Adrenal gland (tissue), 12 donors: ENCODE data around the gene TMEM108. TPM values are rescaled to one million over a fixed set of nuclear protein-coding genes. Genes with fewer than 3 reads are reported as not detected.

ENCODE experiments used
- DNase-seq, 7 donors: peaks; one replicate each; pipeline ENCODE4 v3.0.0-alpha.2; 2019 to 2020
- H3K27ac ChIP-seq, 5 donors: fragments of 200-600 bp; sonication (generic) in 4 of 5; 1 replicate in 3 of 5; 2 replicates in 2 of 5; pipeline versions ENCODE4 v1.5.1 to v1.8.0; 2016 to 2020; ENCODE audit warnings: mild to moderate bottlenecking in 1 of 5
- H3K27me3 ChIP-seq: fragments of 200-600 bp; 2 replicates; pipeline ENCODE4 v1.8.0; 2021
- H3K36me3 ChIP-seq, 2 donors: fragments of 200-600 bp; replicated peaks in 1 of 2; 1 replicate in 1 of 2; 2 replicates in 1 of 2; pipeline versions ENCODE4 v1.5.1 to v1.8.0; 2018 to 2022
- H3K4me1 ChIP-seq, 2 donors: fragments of 200-600 bp; replicated peaks in 1 of 2; 1 replicate in 1 of 2; 2 replicates in 1 of 2; pipeline versions ENCODE4 v1.5.1 to v1.8.0; 2018 to 2021
- H3K4me3 ChIP-seq, 4 donors: fragments of 200-600 bp; sonication (generic) in 3 of 4; one replicate each; pipeline ENCODE4 v1.5.1; 2016 to 2018
- H3K9me3 ChIP-seq, 3 donors: fragments of 200-600 bp; sonication (generic) in 1 of 3; replicated peaks in 1 of 3; 1 replicate in 2 of 3; 2 replicates in 1 of 3; pipeline versions ENCODE4 v1.5.1 to v1.8.0; 2016 to 2021
- POLR2A ChIP-seq, 2 donors: fragments of 450-650 bp; IDR thresholded peaks; one replicate each; pipeline ENCODE4 v1.6.1; 2017; ENCODE audit warnings: antibody characterized with exemption in 2 of 2, mild to moderate bottlenecking in 2 of 2, moderate library complexity in 1 of 2
- WGBS, 4 donors: extraction: QIAGEN DNeasy Blood & Tissue Kit in 2 of 4; methylation state at CpG; one replicate each; pipeline versions ENCODE4 v1.1.5 to v1.1.7; 2013 to 2017; 5-methylcytosine and 5-hydroxymethylcytosine counted together
- intact Hi-C, 2 donors: fragments of 100-400 bp; cut with DNase I; formaldehyde crosslinking; loops; one replicate each; pipeline versions ENCODE4 v1.14.1 to v1.15.0; 2022 to 2023
- polyA plus RNA-seq, 3 donors: library from polyadenylated mRNA; stranded (reverse); fragments of 200-250 nt in 2 of 3; fragments of 350-450 nt in 1 of 3; fragmentation: Illumina TruSeq in 1 of 3; extraction: RNeasy Lipid Tissue Mini Kit (QIAGEN cat#74804) in 1 of 3; gene quantifications; one replicate each; pipeline ENCODE4 v1.2.3, GENCODE V29; 2013 to 2014
- total RNA-seq, 9 donors: library from RNA; depleted of rRNA in 4 of 9; stranded (reverse); fragments of >200 nt in 4 of 9; fragments of 120-200 nt in 1 of 9; fragmentation: NEBNext Ultra II Directional in 1 of 9; extraction: Animal tissue kit (Norgen Biotek cat#: 25700) in 1 of 9; gene quantifications; one replicate each; pipeline versions ENCODE4 v1.1.0 to v1.2.4, GENCODE V29; 2013 to 2023
- TF ChIP-seq, protein P1 (sequence below), 6 experiments: fragments of 450-650 bp in 4 of 6; fragments of 200-600 bp in 2 of 6; sonication (generic) in 1 of 6; IDR thresholded peaks; 1 replicate in 5 of 6; 2 replicates in 1 of 6; pipeline versions ENCODE4 v1.5.1 to v1.8.0; 2016 to 2021; ENCODE audit warnings: antibody characterized with exemption in 6 of 6, mild to moderate bottlenecking in 2 of 6, moderate library complexity in 1 of 6
- donor health status: healthy with polysubstance abuse.
- donor health status: Bipolar disorder and iron deficiency.
- donor health status: DM: yes; HTN: yes; CAD: no.
- donor health status: DM: no; HTN: no; CAD: no.
- donor health status: DM: no; HTN: no; CAD: no.
- donor health status: DM: yes; HTN: yes; CAD: no.

TMEM108 gene
- total and polyA plus RNA-seq, 12 donors, result 0.67 to 38.0 (median 14.8) TPM

GRCh38 chr3:133191818-133192217 lies 153.6 kb downstream of the TMEM108 start:
- no peak for TF ChIP-seq POLR2A (IDR thresholded peaks at IDR 0.05)
- TF ChIP-seq, protein P1, sequence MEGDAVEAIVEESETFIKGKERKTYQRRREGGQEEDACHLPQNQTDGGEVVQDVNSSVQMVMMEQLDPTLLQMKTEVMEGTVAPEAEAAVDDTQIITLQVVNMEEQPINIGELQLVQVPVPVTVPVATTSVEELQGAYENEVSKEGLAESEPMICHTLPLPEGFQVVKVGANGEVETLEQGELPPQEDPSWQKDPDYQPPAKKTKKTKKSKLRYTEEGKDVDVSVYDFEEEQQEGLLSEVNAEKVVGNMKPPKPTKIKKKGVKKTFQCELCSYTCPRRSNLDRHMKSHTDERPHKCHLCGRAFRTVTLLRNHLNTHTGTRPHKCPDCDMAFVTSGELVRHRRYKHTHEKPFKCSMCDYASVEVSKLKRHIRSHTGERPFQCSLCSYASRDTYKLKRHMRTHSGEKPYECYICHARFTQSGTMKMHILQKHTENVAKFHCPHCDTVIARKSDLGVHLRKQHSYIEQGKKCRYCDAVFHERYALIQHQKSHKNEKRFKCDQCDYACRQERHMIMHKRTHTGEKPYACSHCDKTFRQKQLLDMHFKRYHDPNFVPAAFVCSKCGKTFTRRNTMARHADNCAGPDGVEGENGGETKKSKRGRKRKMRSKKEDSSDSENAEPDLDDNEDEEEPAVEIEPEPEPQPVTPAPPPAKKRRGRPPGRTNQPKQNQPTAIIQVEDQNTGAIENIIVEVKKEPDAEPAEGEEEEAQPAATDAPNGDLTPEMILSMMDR (IDR thresholded peaks at IDR 0.05), result no peak
- Histone ChIP-seq H3K27me3 (no peaks in the 10 kb centered on the region), H3K36me3 (no peaks in the 10 kb centered on the region), H3K27ac (no peak overlapping the region), H3K4me1 (peaks cover 0 to 2% of the 10 kb centered on the region in 2 donors), H3K4me3 (no peak overlapping the region), H3K9me3 (no peaks in the 10 kb centered on the region)
- no peak for DNase-seq
- 67 to 91% (median 89%) methylated on average over 1 to 2 of the region's 2 CpGs for WGBS, 4 donors
- intact Hi-C loops, result no loop called here

DNA sequence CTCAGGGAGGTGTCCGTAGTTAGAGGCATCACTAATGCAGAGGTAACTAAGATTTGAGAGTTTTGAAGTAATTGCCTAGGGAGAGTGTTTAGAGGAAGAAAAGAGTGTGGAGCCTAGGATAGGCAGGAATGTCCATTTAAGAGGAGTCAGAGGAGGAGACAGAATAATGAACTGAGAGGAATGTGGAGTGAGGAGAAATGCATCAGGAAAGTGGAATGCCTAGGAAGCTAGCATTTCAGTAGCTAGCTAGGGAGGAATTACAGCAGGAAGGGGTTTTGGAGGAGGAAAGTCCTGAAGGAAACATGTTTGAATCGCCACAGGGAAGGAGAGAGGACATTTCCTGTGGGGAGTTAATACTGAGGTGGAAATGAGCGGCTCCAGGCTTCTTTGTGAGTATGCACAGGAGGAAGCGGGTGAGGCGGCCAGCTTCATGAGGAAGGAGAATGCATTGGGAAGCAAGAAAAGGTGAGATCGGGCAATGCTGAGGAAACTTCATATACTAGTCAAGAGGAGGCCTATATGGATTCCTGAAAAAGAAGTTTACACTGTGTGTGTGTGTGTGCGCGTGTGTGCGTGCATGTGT lies 154.3 kb downstream of the TMEM108 start:
- intact Hi-C loops, result no loop called here

GRCh38 chr3:133192967-133193366 lies 154.8 kb downstream of the TMEM108 start:
- intact Hi-C loops, result no loop called here
- Histone ChIP-seq H3K27me3 (no peaks in the 10 kb centered on the region), H3K4me1 (no peaks in the 10 kb centered on the region), H3K36me3 (no peaks in the 10 kb centered on the region), H3K4me3 (no peak overlapping the region), H3K27ac (no peak overlapping the region), H3K9me3 (no peaks in the 10 kb centered on the region)
- DNase-seq, result no peak
- TF ChIP-seq, protein P1 (IDR thresholded peaks at IDR 0.05), result no peak
- no peak for TF ChIP-seq POLR2A (IDR thresholded peaks at IDR 0.05)

More for the DNA sequence above, 154.3 kb downstream of the TMEM108 start:
- WGBS, 4 donors, result 78 to 92% (median 83%) methylated on average over 9 of the region's 9 CpGs
- no peaks in the 10 kb centered on the region for H3K9me3 ChIP-seq
- no peaks in the 10 kb centered on the region for H3K27me3 ChIP-seq
- H3K27ac ChIP-seq, result no peak overlapping the region
- H3K4me1 ChIP-seq, result no peaks in the 10 kb centered on the region
- H3K36me3 ChIP-seq, result no peaks in the 10 kb centered on the region
- TF ChIP-seq, protein P1 (IDR thresholded peaks at IDR 0.05), result no peak
- TF ChIP-seq POLR2A (IDR thresholded peaks at IDR 0.05), result no peak
- DNase-seq, result no peak
- H3K4me3 ChIP-seq, result no peak overlapping the region

- WGBS, 4 donors, result 61 to 97% (median 90%) methylated on average over 3 of the region's 3 CpGs
- Histone ChIP-seq H3K4me3 (no peak overlapping the region), H3K4me1 (no peaks in the 10 kb centered on the region), H3K9me3 (no peaks in the 10 kb centered on the region), H3K36me3 (no peaks in the 10 kb centered on the region), H3K27ac (no peak overlapping the region), H3K27me3 (no peaks in the 10 kb centered on the region)
- TF ChIP-seq, protein P1 (IDR thresholded peaks at IDR 0.05), result no peak
- no peak for TF ChIP-seq POLR2A (IDR thresholded peaks at IDR 0.05)
- intact Hi-C loops, result no loop called here
- no peak for DNase-seq
These were observed 158.3 kb downstream of the TMEM108 start for GRCh38 chr3:133196527-133196926.
